NCI-H1694 (cell line): ENCODE measurements around the gene GSTCD.
"Not testable (repeated sequence)": the region's sequence is repeated elsewhere in the genome, so short reads cannot be mapped to it uniquely, and the experiment has no call there.

ENCODE experiments used
- DNase-seq: peaks from one replicate; lab custom pipeline; 2025; lab: John Stamatoyannopoulos, UW

GSTCD gene

DNA sequence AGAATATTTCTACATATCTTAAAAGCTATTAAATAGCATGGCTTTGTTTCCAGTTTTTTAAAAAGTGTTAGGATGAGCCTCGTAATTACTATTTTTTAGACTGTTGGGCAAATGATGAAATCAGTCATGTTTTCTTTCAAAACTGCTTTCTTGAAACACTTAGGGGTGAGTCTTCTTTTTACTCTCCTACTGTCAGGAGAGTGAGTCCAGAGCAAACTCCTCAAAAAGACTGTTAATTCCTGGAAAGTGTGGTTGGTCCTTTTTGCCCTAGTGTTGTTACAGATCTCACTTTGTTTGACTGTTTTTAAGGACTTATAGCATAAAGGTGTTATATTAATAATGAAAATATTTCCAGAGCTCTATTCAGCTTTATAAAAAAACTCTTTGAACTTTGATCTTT lies 6.3 kb downstream of the GSTCD start:
- DNase-seq = no peak

DNA sequence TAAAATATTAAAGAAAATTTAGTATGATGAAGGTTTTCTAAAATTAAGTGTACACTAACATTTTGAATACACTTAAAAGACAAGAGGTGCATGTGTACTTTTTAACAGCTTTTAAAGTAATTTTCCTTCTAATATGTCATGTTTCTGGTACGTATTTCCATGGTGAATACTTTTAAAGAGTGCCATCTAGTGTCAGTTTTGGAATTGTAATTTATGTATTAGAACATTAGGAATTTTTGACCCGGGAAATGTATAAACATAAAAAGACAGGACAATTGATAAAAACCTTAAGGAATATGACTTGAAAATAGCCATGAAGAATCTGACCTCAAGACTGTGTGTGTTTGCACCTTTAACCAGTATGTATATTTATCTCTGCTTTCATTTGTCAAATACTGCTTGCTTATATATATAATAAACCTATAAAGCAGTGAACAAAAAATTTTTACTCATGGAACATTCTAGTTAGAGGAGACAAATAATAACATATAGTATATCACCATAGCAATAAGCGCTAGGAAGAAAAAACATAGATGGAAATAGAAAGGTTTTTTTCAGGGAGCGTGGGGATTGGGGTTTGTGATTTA lies 7.2 kb downstream of the GSTCD start:
- DNase-seq = peak; percentile 44

DNA sequence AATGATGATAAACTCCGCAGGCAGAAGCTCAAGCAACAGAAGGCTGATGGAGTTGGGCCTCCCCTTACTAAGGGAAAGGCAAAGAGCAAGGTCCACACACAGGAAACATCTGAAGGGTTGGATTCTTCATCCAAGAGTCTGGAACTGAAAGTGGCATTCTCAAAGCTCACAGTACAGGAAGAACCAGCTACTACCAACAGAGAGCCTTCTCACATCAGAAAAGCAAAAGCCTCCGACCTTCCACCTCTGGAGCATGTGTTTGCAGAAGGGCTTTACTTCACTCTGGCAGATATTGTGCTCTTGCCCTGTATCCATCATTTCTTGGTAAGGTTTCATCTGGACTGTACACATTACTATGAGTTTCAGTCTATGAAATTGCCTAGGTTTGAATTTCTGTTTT lies 10.6 kb downstream of the GSTCD start:
- no peak for DNase-seq

DNA sequence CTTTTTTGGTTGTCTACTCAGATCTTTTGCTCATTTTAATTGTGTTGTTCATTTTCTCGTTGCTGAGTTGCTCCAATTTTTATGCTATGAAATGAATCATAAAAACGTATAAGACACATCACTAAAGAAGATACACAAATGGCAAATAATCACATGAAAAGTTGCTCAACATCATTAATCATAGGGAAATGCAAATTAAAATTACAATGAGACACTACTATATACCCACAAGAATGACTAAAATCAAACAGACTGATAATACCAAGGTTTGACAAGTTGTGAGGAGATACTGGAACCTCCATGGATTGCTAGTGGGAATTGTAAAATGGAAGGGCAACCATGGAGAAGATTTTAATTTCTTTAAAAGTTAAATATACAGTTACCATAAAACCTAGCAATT lies 17.0 kb downstream of the GSTCD start:
- DNase-seq = no peak

DNA sequence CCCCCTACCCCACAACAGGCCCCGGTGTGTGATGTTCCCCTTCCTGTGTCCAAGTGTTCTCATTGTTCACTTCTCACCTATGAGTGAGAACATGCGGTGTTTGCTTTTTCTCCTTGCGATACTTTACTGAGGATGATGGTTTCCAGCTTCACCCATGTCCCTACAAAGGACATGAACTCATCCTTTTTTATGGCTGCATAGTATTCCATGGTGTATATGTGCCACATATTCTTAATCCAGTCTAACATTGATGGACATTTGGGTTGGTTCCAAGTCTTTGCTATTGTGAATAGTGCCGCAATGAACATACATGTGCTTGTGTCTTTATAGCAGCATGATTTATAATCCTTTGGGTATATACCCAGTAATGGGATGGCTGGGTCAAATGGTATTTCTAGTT lies 21.3 kb downstream of the GSTCD start:
- DNase-seq = not testable (repeated sequence)

DNA sequence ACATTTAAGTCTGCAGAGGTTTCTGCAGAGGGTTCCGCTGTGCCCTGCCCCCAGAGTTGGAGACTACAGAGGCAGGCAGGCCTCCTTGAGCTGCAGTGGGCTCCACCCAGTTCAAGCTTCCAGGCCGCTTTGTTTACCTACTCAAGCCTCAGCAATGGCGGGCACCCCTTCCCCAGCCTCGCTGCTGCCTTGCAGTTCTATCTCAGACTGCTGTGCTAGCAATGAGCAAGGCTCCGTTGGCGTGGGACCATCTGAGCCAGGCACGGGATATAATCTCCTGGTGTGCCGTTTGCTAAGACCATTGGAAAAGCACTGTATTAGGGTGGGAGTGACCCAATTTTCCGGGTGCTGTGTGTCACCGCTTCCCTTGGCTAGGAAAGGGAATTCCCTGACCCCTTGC lies 26.6 kb downstream of the GSTCD start:
- DNase-seq = not testable (repeated sequence)

DNA sequence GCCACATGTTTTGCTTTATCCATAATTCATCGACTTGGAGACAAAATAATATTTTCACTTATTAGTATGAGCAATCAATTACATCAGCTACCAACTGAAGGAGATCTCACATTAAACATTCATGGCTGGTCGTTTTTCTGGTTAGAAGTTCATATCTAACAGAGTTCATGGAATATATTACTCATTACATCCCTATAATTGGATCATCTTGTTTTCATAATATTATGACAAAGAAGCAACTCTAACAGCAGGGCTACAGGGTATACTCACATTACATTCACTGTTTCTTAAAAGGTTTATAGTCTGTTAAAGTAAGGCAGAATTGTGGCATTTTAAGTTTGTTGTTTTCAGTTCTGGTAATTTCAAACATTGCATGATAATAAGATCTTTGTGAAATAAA lies 33.0 kb downstream of the GSTCD start:
- no peak for DNase-seq

DNA sequence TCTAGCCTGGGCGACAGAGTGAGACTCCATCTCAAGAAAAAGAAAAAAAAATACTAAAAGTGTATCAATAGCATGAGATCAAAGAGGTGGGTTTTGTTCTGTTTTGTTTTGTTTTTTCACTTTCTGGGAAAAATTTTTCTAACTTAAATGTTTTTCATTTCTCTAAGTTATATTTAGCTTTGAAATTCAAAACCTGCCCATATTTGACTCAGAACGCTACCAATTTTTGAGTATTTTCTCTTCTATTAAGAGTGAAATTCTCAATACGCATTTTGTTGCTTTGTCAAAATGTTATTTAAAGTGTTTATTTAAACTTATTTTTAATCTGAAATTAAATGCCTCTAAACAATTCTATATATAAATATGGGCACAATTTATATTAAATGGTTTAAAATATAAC lies 39.6 kb downstream of the GSTCD start:
- no peak for DNase-seq

DNA sequence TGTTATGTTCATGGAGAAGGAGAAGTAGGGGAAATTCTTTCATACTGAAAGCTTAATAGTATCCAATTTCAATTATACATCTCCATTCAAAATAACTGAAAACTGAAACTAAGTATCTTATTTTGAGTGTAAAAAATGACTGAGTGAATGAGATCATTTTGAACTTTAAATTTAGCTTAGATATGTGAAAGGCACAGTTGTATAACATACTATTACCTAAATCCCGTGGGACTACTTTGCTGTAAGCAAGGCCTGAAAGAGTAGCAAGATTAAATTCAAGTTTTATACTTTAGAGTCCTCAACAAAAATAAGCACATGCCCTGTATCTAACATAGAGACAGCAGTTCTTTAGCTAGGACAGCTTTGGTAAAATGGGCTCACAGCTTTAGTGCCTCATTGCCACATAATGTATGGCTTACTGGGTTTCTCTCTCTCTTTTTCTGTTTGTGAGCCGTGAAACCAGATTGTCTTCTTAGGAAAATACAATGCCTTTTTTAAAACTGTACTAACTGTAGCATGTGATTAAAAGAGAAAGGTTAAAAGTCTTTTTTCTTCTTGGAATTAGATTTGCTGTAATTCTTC lies 43.2 kb downstream of the GSTCD start:
- no peak for DNase-seq

DNA sequence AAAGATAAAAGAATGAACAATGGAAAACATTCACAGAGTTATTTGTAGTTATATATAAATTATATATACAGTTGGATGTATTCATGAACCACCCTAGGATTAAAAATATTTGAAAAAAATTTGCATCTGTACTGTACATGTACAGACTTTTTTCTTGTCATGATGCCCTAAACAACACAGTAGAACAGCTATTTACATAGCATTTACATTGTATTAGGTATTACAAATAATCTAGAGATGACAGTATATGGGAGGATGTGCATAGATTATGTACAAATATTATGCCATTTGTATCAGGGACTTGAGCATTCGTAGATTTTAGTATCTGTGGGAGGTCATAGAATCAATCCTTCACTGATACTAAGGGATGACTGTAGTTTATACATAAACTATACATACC lies 44.8 kb downstream of the GSTCD start:
- no peak for DNase-seq

DNA sequence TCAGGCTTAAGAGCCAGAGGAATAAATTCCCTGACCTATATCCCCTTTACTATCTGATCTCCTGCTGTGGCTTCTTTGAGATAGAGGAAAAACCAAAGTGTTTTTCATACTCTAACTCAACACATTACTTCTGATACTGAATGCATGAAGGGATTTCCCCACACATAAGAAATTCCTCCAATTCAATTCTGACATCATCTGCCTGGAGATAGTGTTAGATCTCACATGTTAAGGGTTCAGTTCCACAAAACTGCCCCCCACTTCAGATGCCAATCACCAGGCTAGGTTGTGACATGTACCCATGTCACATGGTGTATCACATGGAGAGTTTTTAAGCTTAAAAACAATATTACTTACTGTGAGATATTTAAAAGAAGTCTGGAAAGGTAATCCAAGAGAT lies 46.8 kb downstream of the GSTCD start:
- DNase-seq = no peak

DNA sequence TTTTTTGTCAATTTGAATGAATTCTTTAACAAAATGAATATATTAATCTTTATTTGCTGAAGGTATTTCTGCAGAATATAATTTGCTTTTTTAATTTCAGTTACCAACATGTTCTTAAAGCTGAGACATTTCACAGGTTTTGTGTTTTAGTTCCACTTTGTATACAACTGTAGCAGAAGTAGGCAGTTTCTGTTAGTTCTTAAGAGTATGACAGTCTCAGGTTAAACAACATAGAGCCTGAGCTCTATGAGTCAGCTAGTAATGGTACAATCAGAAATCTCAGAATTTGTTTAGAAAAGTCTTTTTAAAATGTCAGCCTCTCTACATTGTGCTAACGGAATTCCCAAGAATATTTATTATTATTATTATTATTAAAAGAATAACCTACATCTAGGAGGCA lies 50.4 kb downstream of the GSTCD start:
- no peak for DNase-seq

DNA sequence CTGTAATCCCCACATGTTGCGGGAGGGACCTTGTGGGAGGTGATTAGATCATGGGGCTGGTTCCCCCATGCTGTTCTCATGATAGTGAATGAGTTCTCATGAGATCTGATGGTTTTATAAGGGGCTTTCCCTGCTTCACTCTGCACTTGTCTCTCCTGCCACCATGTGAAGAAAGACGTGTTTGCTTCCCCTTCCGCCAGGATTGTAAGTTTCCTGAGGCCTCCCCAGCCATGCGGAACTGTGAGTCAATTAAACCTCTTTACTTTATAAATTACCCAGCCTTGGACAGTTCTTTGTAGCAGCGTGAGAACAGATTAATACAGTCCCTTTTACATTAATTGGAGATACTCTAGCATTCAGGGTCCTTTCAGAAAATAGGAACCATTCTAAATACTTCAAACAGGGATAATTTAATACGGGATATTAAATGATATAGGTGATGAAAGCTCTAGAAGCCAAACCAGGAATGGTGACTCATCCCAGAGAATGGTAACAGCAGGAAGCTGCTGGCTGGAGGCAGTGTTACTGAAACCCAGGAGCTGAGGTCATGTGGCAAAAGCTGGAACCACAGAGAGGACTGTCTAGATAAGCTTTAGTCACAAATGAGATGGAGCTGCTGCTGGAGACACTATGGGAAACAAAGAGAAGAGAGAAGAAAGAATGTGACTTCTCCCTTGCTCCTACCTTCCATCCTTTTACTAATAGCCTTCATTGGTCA lies 57.3 kb downstream of the GSTCD start:
- no peak for DNase-seq

DNA sequence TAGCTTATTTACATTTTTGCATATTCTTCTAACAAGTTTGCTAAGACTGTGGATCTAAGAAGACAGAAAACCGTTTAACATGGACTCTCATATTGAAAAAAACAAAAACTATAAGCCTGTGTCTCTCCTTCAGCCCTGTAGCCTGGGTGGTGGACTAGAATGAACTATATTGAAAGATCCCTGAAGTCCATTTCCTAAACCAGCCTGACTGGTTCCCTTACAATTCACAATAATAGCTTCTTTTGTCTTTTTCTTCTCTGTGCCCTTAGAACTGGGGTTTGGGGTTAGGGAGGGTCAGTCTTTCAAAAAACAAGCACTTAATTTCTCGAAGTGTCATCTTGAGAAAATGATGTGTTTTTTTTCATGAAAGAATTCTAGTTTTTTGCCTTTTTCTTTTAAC lies 59.0 kb downstream of the GSTCD start:
- no peak for DNase-seq

DNA sequence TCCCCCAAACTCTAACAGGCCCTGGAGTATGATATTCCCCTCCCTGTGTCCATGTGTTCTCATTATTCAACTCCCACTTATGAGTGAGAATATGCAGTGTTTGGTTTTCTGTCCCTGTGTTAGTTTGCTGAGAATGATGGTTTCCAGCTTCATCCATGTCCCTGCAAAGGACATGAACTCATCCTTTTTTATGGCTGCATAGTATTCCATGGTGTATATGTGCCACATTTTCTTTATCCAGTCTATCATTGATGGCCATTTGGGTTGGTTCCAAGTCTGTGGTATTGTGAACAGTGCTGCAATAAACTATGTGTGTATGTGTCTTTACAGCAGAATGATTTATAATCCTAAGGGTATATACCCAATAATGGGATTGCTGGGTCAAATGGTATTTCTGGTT lies 61.9 kb downstream of the GSTCD start:
- not testable (repeated sequence) for DNase-seq

DNA sequence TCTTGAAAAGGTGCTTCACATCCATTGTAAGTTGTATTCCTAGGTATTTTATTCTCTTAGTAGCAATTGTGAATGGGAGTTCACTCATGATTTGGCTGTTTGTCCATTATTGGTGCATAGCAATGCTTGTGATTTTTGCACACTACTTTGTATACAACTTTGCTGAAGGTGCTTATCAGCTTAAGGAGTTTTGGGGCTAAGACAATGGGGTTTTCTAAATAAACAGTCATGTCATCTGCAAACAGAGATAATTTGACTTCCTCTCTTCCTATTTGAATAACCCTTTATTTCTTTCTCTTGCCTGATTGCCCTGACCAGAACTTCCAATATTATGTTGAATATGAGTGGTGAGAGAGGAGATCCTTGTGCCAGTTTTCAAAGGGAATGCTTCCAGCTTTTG lies 63.5 kb downstream of the GSTCD start:
- DNase-seq = not testable (repeated sequence)

DNA sequence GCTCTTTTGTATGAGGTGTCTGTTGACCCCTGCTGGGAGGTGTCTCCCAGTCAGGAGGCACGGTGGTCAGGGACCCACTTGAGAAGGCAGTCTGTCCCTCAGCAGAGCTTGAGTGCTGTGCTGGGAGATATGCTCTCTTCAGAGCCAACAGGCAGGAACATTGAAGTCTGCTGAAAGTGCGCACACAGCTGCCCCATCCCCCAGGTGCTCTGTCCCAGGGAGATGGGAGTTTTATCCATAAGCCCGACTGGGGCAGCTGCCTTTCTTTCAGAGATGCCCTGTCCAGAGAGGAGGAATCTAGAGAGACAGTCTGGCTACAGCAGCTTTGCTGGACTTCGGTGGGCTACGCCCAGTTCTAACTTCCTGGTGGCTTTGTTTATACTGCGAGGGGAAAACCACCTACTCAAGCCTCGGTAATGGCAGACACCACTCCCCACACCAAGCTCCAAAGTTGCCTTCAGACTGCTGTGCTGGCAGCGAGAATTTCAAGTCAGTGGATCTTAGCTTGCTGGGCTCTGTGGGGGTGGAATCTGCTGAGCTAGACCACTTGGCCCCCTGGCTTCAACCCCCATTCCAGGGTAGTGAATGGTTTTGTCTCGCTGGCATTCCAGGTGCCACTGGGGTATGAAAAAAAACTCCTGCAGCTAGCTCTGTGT lies 67.3 kb downstream of the GSTCD start:
- DNase-seq = not testable (repeated sequence)

DNA sequence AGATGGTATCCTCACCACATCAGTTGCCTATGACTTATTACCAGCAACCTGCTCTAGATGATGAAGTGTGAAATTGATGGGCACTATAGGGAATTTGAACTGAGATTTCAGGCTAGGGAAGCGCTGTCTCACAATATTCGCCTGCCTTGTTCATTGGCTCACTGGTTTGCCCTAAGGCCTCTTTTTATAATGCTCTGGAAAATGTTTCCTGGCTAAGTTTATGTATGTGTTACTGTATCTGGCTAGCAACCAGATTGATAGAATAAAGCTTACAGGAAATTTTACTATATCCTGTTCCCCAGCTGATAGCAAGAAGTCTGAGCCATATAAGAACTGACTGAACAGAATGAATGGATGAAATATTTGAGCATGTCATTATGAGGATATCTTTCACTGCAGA lies 71.6 kb downstream of the GSTCD start:
- no peak for DNase-seq

DNA sequence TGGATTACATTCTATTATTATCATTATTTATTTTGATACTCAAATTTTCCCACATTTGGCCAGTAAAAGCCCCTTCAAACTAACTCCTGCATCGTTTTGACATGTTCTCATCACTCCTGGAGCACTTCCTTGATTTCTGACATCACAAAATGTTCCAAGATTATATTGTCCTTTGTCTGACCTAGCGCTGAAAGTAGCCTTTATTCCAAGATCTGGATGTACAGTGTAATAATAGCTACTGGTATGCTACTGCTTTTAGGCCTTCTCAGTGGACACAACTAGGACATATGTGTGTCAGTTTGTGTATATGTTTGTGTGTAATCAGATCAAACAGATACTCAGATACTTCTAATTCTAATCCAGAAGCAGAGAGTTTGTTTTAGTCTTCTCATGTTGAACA lies 76.2 kb downstream of the GSTCD start:
- no peak for DNase-seq

DNA sequence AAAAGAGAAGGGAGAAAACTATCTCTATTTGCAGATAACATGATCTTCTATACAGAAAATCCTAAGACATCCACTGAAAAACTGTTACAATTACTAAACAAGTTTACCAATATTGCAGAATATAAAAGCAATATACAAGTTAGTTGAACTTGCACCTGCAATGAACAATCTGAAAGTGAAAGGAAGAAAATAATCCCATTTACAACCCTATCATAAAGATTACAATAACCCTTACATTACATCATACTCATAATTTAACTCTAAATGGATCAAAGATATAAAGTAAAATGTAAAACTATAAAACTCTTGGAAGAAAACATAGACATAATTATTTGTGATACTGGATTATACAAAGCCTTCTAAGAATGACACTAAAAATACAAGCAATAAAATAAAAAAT lies 77.2 kb downstream of the GSTCD start:
- DNase-seq = no peak

DNA sequence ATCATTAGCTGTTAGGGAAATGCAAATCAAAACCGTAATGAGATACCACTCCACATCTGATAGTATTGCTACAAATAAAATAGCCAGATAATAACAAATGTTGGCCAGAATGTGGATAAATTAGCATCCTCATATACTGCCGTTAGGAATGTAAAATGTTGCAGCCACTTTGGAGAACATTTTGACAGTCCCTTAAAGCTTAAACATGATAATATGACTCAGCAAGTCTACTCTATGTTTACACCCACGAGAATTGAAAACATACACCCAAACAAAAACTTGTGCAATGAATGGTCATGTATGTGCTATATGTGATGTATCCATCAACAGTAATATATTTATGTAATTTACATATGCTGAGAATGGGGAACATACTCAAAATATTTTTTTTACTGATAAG lies 78.2 kb downstream of the GSTCD start:
- DNase-seq = no peak

DNA sequence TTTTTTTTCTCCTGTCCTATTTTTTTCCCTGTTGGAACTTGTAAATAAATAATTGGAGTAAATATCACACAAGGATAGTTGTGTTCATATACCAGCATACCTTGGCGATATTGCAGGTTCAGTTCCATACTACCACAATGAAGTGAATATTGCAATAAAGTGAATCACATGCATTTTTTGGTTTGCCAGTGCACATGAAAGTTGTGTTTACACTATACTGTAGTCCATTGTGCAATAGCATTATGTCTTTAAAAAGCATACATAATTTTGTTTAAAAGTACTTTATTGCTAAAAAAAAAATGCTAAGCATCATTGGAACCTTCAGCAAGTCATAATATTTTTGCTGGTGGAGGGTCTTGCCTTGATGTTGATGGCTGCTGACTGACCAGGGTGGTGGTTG lies 88.6 kb downstream of the GSTCD start:
- no peak for DNase-seq

DNA sequence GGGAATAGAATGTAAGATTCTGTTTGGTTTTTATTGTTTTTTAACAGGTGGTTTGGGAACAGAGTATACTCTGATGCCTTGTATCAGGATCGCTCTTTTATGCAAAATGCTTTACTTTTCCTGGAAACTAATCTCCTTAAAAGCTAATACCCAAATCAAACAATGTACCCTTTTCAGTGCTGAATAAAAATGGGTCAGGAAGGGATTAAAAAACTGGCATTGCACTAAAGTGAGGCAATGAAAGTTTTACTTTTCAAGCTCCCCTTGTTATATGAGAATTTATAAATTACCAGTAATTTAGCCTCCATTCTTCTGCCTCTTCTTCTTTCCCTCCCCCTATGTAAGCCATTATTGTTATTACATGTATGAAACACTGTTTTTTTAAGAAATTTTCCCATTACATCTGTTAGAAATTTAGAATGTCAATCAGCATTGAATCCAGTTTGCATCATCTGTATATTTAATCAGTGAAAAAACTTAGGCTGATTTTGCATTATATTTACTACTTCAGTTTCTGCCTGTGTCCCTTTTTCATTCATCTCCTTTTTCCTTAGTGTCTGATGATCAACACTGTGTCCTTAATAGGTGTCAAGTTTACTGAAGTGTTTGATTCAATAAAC lies 97.0 kb downstream of the GSTCD start:
- no peak for DNase-seq
